ENCODE data around the gene MYOZ2. TPM values are rescaled to one million over a fixed set of nuclear protein-coding genes. Genes with fewer than 3 reads are reported as not detected.

MYOZ2 gene
- total and polyA plus RNA-seq, 2 of the 4 experiments (the other 2 are of a cell fraction) = 0.17 to 0.18 TPM

GRCh38 chr4:119098306-119098705 is 37.3 kb upstream of the MYOZ2 start:
- POLR2A ChIA-PET (ENCODE audit: unreplicated experiment) = no interaction called here
- no peak overlapping the region for H3K27ac ChIP-seq (ENCODE audit: insufficient read depth, low read length)
- intact Hi-C loops (cut with micrococcal nuclease) = no loop called here

More at GRCh38 chr4:119098306-119098705, 37.3 kb upstream of the MYOZ2 start:
- H4K91ac ChIP-seq (ENCODE audit: insufficient read depth, low read depth, low read length) = peak overlapping the region; percentile 57; the same call in 1 of the 2 replicates
- H3K4me2 ChIP-seq (ENCODE audit: low read depth, low read length) = no peak overlapping the region
- BruUV-seq (replicated peaks) = no TSS peak
- peak overlapping the region; percentile 10; the same call in 1 of the 2 replicates for H4K5ac ChIP-seq (ENCODE audit: low read depth, low read length)
- peak overlapping the region; percentile 54; the same call in 1 of the 2 replicates for H3K56ac ChIP-seq (ENCODE audit: extremely low read depth, insufficient read depth, low read length)
- no peak for TF ChIP-seq RCOR1 (IDR thresholded peaks at IDR 0.05; ENCODE audit: insufficient replicate concordance, low read length)
- TF ChIP-seq NFE2L2 (IDR thresholded peaks at IDR 0.05; ENCODE audit: low read depth, low read length) = no peak
- no peak for TF ChIP-seq BHLHE40 (IDR thresholded peaks at IDR 0.05; ENCODE audit: low read depth, low read length)
- no peak for TF ChIP-seq CTCF (conservative IDR thresholded peaks at IDR 0.05; ENCODE audit: low read depth, low read length)
- no peak for TF ChIP-seq MAZ (IDR thresholded peaks at IDR 0.05; ENCODE audit: borderline replicate concordance, low read depth, low read length)
- no peak for TF ChIP-seq USF2 (IDR thresholded peaks at IDR 0.05; ENCODE audit: low read depth, low read length)
- no peak for TF ChIP-seq MXI1 (IDR thresholded peaks at IDR 0.05; ENCODE audit: borderline replicate concordance, low read depth, low read length)
- no peak for TF ChIP-seq CEBPB (IDR thresholded peaks at IDR 0.05; ENCODE audit: low read depth, low read length)
- no peak for TF ChIP-seq CHD1 (IDR thresholded peaks at IDR 0.05; ENCODE audit: low read depth, low read length)
- no peak for TF ChIP-seq SMC3 (IDR thresholded peaks at IDR 0.05; ENCODE audit: low read depth, low read length)
- TF ChIP-seq RFX5 (IDR thresholded peaks at IDR 0.05; ENCODE audit: low read depth, low read length) = no peak
- no peak for TF ChIP-seq MAFK (IDR thresholded peaks at IDR 0.05; ENCODE audit: low read depth, low read length)
- TF ChIP-seq POLR2A (IDR thresholded peaks at IDR 0.05; ENCODE audit: low read depth, low read length) = no peak
- TF ChIP-seq FOS (IDR thresholded peaks at IDR 0.05; ENCODE audit: low read depth, low read length) = no peak
- TF ChIP-seq ELK1 (IDR thresholded peaks at IDR 0.05; ENCODE audit: borderline replicate concordance, low read depth, low read length) = no peak
- TF ChIP-seq RAD21 (IDR thresholded peaks at IDR 0.05; ENCODE audit: low read length) = no peak
- ATAC-seq (ENCODE audit: low read depth) (no peak), DNase-seq (no peak)
- in situ Hi-C loops (cut with MboI; ENCODE audit: low sequenced_read_pairs) = no loop called here
- no peak overlapping the region for H2AK9ac ChIP-seq (replicated peaks; ENCODE audit: low read depth, low read length, poor library complexity)
- no peaks in the 10 kb centered on the region for H3K27me3 ChIP-seq (ENCODE audit: control insufficient read depth, insufficient read depth, low read length)
- peak overlapping the region; percentile 53 to 64; a peak in 2 of 4 replicates for H4K8ac ChIP-seq (ENCODE audit: low read depth in 2 of 2, low read length in 2 of 2)
- dilution Hi-C loops (cut with HindIII; ENCODE audit: low sequenced_read_pairs, unreplicated experiment) = no loop called here
- H3K4me1 ChIP-seq (ENCODE audit: control insufficient read depth, insufficient read depth, low read length) = peaks cover 7% of the 10 kb centered on the region; the same call in 1 of the 2 replicates
- WGBS, 2 experiments (ENCODE audit: extremely low coverage in 2 of 2, insufficient read length in 1 of 2) = no CpG with 5 or more reads among the region's 1 CpG
- H3K14ac ChIP-seq (replicated peaks; ENCODE audit: low read depth, low read length) = peak overlapping the region; percentile 55; the same call in 1 of the 2 replicates
- H3K23ac ChIP-seq (ENCODE audit: low read depth, low read length) = no peak overlapping the region
- no peak overlapping the region for H3K9ac ChIP-seq (ENCODE audit: low read depth, low read length)
- 0 out of 2 replicates have a peak, but pooled peaks cover 2% of the 10 kb centered on the region for H3K9me1 ChIP-seq (ENCODE audit: insufficient read depth, low read length)
- H2BK120ac ChIP-seq (ENCODE audit: low read depth, low read length) = peak overlapping the region; percentile 60; the same call in 1 of the 2 replicates
- peak overlapping the region; percentile 30; the same call in 1 of the 2 replicates for H3K18ac ChIP-seq (ENCODE audit: low read depth, low read length)
- H3K36me3 ChIP-seq (ENCODE audit: control insufficient read depth, insufficient read depth, low read length) = no peaks in the 10 kb centered on the region
- H3K79me1 ChIP-seq (ENCODE audit: low read depth in 1 of 2, low read length in 2 of 2) = no peaks in the 10 kb centered on the region
- CTCF ChIA-PET = interaction anchor here (0.9 kb wide), 1 partner anchor 11 kb away, joined by 3 read pairs; no protein-coding TSS in a partner anchor
- no peaks in the 10 kb centered on the region for H4K20me1 ChIP-seq (ENCODE audit: insufficient read depth, low read length)
- H3K4me3 ChIP-seq (ENCODE audit: insufficient read depth, low read depth, low read length) = no peak overlapping the region
- H3K4ac ChIP-seq (ENCODE audit: low read depth, low read length) = peak overlapping the region; percentile 36; the same call in 1 of the 2 replicates
- H2BK15ac ChIP-seq (ENCODE audit: low read depth, low read length) = peak overlapping the region; percentile 68; the same call in 2 of the 3 replicates
- H2BK20ac ChIP-seq (ENCODE audit: low read depth, low read length) = peak overlapping the region; percentile 77; the same call in 1 of the 2 replicates
- peak overlapping the region; percentile 4; the same call in 1 of the 2 replicates for H2AK5ac ChIP-seq (ENCODE audit: low read depth, low read length)
- no peaks in the 10 kb centered on the region for H3K9me3 ChIP-seq (ENCODE audit: control insufficient read depth, insufficient read depth, low read length)
- H2AFZ ChIP-seq (replicated peaks; ENCODE audit: low read length, poor library complexity) = no peak overlapping the region
- H2BK5ac ChIP-seq (ENCODE audit: low read depth, low read length, poor library complexity, severe bottlenecking) = peak overlapping the region; percentile 69
